Left ventricle myocardium superior (tissue), 1 donor: ENCODE results near the gene C10orf67. TPM values are rescaled to one million over a fixed set of nuclear protein-coding genes. Genes with fewer than 3 reads are reported as not detected.

Source experiments
- ATAC-seq: fragments of 200-7000 bp; cut with Tn5 transposase; one replicate; pipeline ENCODE4 v1.9.1; 2020; ENCODE audit warnings: mild to moderate bottlenecking, moderate library complexity
- DNase-seq: peaks from one replicate; pipeline ENCODE4 v3.0.0-alpha.2; 2020
- intact Hi-C: fragments of 100-400 bp; cut with micrococcal nuclease; formaldehyde crosslinking; loops from one replicate; pipeline ENCODE4 v1.11.0; 2022
- total RNA-seq: library from RNA; stranded (reverse); fragmentation: NEBNext Ultra II Directional; extraction: Animal tissue kit (Norgen Biotek cat#: 25700); gene quantifications from one replicate; pipeline ENCODE4 v1.2.1, GENCODE V29; 2021
- donor health status: DM: no; HTN: yes; CAD: no; lungs with severe emphysema.

The C10orf67 gene
- total RNA-seq, 1 donor from 2014 or later = 0.62 TPM

- intact Hi-C loops = no loop called here
- ATAC-seq = no peak
- no peak for DNase-seq
Observed at GRCh38 chr10:23204773-23205172, 139.8 kb downstream of the C10orf67 start.

- ATAC-seq = no peak
Observed at GRCh38 chr10:23203369-23204325, 140.9 kb downstream of the C10orf67 start.

GRCh38 chr10:23202779-23203178, 141.8 kb downstream of the C10orf67 start:
- ATAC-seq (no peak), DNase-seq (no peak)
- intact Hi-C loops = no loop called here

More at GRCh38 chr10:23203369-23204325, 140.9 kb downstream of the C10orf67 start:
- intact Hi-C loops = no loop called here
- DNase-seq = no peak

- DNase-seq (no peak), ATAC-seq (no peak)
- intact Hi-C loops = no loop called here
Observed at GRCh38 chr10:23201837-23202236, 142.8 kb downstream of the C10orf67 start.

GRCh38 chr10:23200997-23201652, 143.5 kb downstream of the C10orf67 start:
- DNase-seq (no peak), ATAC-seq (no peak)
- intact Hi-C loops = no loop called here

- intact Hi-C loops = no loop called here
- DNase-seq = no peak
- no peak for ATAC-seq
Observed at GRCh38 chr10:23200586-23200985, 144.0 kb downstream of the C10orf67 start.

GRCh38 chr10:23199768-23200511, 144.7 kb downstream of the C10orf67 start:
- DNase-seq (no peak), ATAC-seq (no peak)
- intact Hi-C loops = no loop called here

- intact Hi-C loops = no loop called here
- ATAC-seq (no peak), DNase-seq (no peak)
Observed at GRCh38 chr10:23198940-23199767, 145.4 kb downstream of the C10orf67 start.

GRCh38 chr10:23198610-23198939, 146.0 kb downstream of the C10orf67 start:
- intact Hi-C loops = no loop called here
- DNase-seq (no peak), ATAC-seq (no peak)

GRCh38 chr10:23197416-23197861, 147.2 kb downstream of the C10orf67 start:
- DNase-seq (no peak), ATAC-seq (no peak)
- intact Hi-C loops = no loop called here

GRCh38 chr10:23196915-23197314, 147.7 kb downstream of the C10orf67 start:
- ATAC-seq = no peak
- intact Hi-C loops = no loop called here
- DNase-seq = no peak

- no peak for DNase-seq
- intact Hi-C loops = no loop called here
- ATAC-seq = no peak
Observed at GRCh38 chr10:23195846-23196600, 148.6 kb downstream of the C10orf67 start.

- DNase-seq (no peak), ATAC-seq (no peak)
- intact Hi-C loops = no loop called here
Observed at GRCh38 chr10:23194966-23195845, 149.4 kb downstream of the C10orf67 start.

- DNase-seq (no peak), ATAC-seq (no peak)
- intact Hi-C loops = no loop called here
Observed at GRCh38 chr10:23194471-23194965, 150.1 kb downstream of the C10orf67 start.

- ATAC-seq (no peak), DNase-seq (no peak)
- intact Hi-C loops = no loop called here
Observed at GRCh38 chr10:23193435-23194074, 151.0 kb downstream of the C10orf67 start.

GRCh38 chr10:23192712-23193434, 151.7 kb downstream of the C10orf67 start:
- DNase-seq (no peak), ATAC-seq (no peak)
- intact Hi-C loops = no loop called here
